ENCODE results near the gene PTPRQ.
A peak's percentile ranks its signal among the peaks of the same experiment; 100 is the strongest.

Gene PTPRQ, protein sequence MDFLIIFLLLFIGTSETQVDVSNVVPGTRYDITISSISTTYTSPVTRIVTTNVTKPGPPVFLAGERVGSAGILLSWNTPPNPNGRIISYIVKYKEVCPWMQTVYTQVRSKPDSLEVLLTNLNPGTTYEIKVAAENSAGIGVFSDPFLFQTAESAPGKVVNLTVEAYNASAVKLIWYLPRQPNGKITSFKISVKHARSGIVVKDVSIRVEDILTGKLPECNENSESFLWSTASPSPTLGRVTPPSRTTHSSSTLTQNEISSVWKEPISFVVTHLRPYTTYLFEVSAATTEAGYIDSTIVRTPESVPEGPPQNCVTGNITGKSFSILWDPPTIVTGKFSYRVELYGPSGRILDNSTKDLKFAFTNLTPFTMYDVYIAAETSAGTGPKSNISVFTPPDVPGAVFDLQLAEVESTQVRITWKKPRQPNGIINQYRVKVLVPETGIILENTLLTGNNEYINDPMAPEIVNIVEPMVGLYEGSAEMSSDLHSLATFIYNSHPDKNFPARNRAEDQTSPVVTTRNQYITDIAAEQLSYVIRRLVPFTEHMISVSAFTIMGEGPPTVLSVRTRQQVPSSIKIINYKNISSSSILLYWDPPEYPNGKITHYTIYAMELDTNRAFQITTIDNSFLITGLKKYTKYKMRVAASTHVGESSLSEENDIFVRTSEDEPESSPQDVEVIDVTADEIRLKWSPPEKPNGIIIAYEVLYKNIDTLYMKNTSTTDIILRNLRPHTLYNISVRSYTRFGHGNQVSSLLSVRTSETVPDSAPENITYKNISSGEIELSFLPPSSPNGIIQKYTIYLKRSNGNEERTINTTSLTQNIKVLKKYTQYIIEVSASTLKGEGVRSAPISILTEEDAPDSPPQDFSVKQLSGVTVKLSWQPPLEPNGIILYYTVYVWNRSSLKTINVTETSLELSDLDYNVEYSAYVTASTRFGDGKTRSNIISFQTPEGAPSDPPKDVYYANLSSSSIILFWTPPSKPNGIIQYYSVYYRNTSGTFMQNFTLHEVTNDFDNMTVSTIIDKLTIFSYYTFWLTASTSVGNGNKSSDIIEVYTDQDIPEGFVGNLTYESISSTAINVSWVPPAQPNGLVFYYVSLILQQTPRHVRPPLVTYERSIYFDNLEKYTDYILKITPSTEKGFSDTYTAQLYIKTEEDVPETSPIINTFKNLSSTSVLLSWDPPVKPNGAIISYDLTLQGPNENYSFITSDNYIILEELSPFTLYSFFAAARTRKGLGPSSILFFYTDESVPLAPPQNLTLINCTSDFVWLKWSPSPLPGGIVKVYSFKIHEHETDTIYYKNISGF (N-terminal part only)

GRCh38 chr12:80443974-80444666 is at the start of gene PTPRQ:
Gene PTPRQ (plus strand): TSS chr12:80444235. CDS start chr12:80444346, 111 bp downstream.
- H3K4me3 ChIP-seq (ENCODE audit: low read depth, low read length), result no peak within 1 kb of the TSS
- TF ChIP-seq CTCF (IDR thresholded peaks at IDR 0.05; ENCODE audit: insufficient read depth, low read depth, low read length, missing control alignments), result no peak
- DNase-seq (ENCODE audit: low read depth), result no peak

GRCh38 chr12:80400571-80400991 is 43.5 kb upstream of the PTPRQ start:
- DNase-seq (ENCODE audit: low read depth), result no peak
- no peak for TF ChIP-seq CTCF (IDR thresholded peaks at IDR 0.05; ENCODE audit: insufficient read depth, low read depth, low read length, missing control alignments)
- no peak overlapping the region for H3K4me3 ChIP-seq (ENCODE audit: low read depth, low read length)

DNA sequence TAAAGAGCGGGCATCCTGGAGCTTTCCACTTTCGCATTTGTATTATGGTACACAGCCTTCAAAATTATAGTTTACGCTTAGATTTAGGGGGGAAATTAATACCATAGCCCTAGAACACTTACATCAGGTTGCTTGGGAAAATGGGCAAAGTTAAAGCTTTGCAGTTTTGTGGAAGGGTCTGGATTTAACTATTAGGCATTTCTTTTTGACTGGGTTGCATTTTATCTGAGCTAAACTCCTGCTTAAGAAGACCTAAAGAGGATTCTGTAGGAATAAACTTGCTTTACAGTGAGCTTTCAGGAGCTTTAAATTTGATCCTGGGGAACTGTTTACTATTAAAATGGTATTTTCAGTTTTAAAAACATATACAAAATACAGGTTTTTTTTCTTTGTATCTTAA is 42.8 kb upstream of the PTPRQ start:
- DNase-seq (ENCODE audit: low read depth), result no peak
- no peak overlapping the region for H3K4me3 ChIP-seq (ENCODE audit: low read depth, low read length)
- TF ChIP-seq CTCF (IDR thresholded peaks at IDR 0.05; ENCODE audit: insufficient read depth, low read depth, low read length, missing control alignments), result no peak

GRCh38 chr12:80404629-80405028 is 39.4 kb upstream of the PTPRQ start:
- TF ChIP-seq CTCF (IDR thresholded peaks at IDR 0.05; ENCODE audit: insufficient read depth, low read depth, low read length, missing control alignments), result no peak
- no peak for DNase-seq (ENCODE audit: low read depth)
- no peak overlapping the region for H3K4me3 ChIP-seq (ENCODE audit: low read depth, low read length)

DNA sequence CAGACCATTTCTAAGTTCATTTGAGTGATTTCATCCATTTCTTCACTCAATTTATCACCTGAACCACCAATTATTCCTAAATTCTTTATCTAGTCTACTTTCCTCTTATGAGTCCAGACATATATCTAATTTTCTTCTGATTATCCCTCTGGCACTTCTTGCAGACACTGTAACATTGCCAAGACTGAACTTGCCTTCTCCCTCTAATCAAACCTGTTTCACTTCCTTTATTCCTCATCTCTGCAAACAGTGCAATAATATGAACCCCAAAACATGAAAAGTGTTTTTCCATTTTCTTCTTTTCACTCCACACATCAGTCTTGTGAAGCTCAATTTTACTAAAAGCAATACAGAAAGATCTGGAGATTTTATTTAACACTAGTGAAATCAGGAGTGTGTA is 37.8 kb upstream of the PTPRQ start:
- no peak overlapping the region for H3K4me3 ChIP-seq (ENCODE audit: low read depth, low read length)
- DNase-seq (ENCODE audit: low read depth), result no peak
- no peak for TF ChIP-seq CTCF (IDR thresholded peaks at IDR 0.05; ENCODE audit: insufficient read depth, low read depth, low read length, missing control alignments)

- H3K4me3 ChIP-seq (ENCODE audit: low read depth, low read length), result no peak overlapping the region
- TF ChIP-seq CTCF (IDR thresholded peaks at IDR 0.05; ENCODE audit: insufficient read depth, low read depth, low read length, missing control alignments), result no peak
- peak; percentile 14 for DNase-seq (ENCODE audit: low read depth)
These were observed 32.2 kb upstream of the PTPRQ start for GRCh38 chr12:80411787-80412186.

All from GM12865 (cell line).